Fibroblast of pulmonary artery (primary cell): Measurements from ENCODE around the gene CFAP54.

Experiments used
- DNase-seq: peaks from one replicate; pipeline ENCODE4 v3.0.0-alpha.2; 2010; ENCODE audit warnings: low read depth
- H3K4me3 ChIP-seq: replicated peaks from 2 replicates; pipeline ENCODE4 v1.5.1; 2011; ENCODE audit warnings: low read depth, mild to moderate bottlenecking, control low read depth, low read length, moderate library complexity
- CTCF ChIP-seq: IDR thresholded peaks from 2 replicates; pipeline ENCODE4 v1.5.1; 2011; ENCODE audit warnings: mild to moderate bottlenecking, control low read depth, low read length, inconsistent platforms; ENCODE audit errors: missing control alignments

Gene CFAP54

GRCh38 chr12:96906849-96907670, 417.7 kb downstream of the CFAP54 start, which contains the start of gene NEDD1:
Gene NEDD1, plus strand, starts transcription at chr12:96907257. Its CDS starts 2,503 bp downstream, at chr12:96909760.
- DNase-seq = peak; percentile 75
- TF ChIP-seq CTCF = no peak
- H3K4me3 ChIP-seq = peak within 1 kb of the TSS; percentile 87

- peak; percentile 22 for DNase-seq
- TF ChIP-seq CTCF = no peak
Observed at GRCh38 chr12:96907671-96908422, 418.5 kb downstream of the CFAP54 start.

GRCh38 chr12:96908423-96908675, 419.0 kb downstream of the CFAP54 start:
- TF ChIP-seq CTCF = no peak
- DNase-seq = no peak
- H3K4me3 ChIP-seq = no peak overlapping the region

More at GRCh38 chr12:96907671-96908422, 418.5 kb downstream of the CFAP54 start:
- H3K4me3 ChIP-seq = peak overlapping the region; percentile 87

GRCh38 chr12:96912261-96912660, 422.9 kb downstream of the CFAP54 start:
- no peak for DNase-seq
- TF ChIP-seq CTCF = no peak
- H3K4me3 ChIP-seq = no peak overlapping the region

GRCh38 chr12:96912943-96913342, 423.6 kb downstream of the CFAP54 start:
- TF ChIP-seq CTCF = no peak
- H3K4me3 ChIP-seq = no peak overlapping the region
- DNase-seq = no peak

GRCh38 chr12:96919510-96920210, 430.3 kb downstream of the CFAP54 start:
- H3K4me3 ChIP-seq = no peak overlapping the region
- no peak for DNase-seq

More at GRCh38 chr12:96919510-96920210, 430.3 kb downstream of the CFAP54 start:
- TF ChIP-seq CTCF = no peak
